ENCODE data around the gene SLAMF7. TPM values are rescaled to one million over a fixed set of nuclear protein-coding genes. Genes with fewer than 3 reads are reported as not detected.

SLAMF7 gene
- total RNA-seq, 1 donor from 2014 or later: 0.56 TPM

- Mint-ChIP-seq H3K4me1 (ENCODE audit: unreplicated experiment) (peaks cover 20% of the 10 kb centered on the region), H3K4me3 (ENCODE audit: unreplicated experiment) (no peak overlapping the region), H3K27ac (ENCODE audit: unreplicated experiment) (no peak overlapping the region), H3K36me3 (ENCODE audit: low read depth, unreplicated experiment) (peaks cover 4% of the 10 kb centered on the region), H3K9me3 (ENCODE audit: unreplicated experiment) (no peaks in the 10 kb centered on the region), H3K27me3 (ENCODE audit: unreplicated experiment) (no peaks in the 10 kb centered on the region)
- no peak for TF ChIP-seq CTCF (IDR thresholded peaks at IDR 0.05; ENCODE audit: unreplicated experiment)
- no peak for DNase-seq (ENCODE audit: low spot score)
Measured at GRCh38 chr1:160740133-160740688, 1.2 kb downstream of the SLAMF7 start.

GRCh38 chr1:160741092-160741501 is 2.0 kb downstream of the SLAMF7 start:
- no peak for TF ChIP-seq CTCF (IDR thresholded peaks at IDR 0.05; ENCODE audit: unreplicated experiment)
- no peaks in the 10 kb centered on the region for H3K9me3 Mint-ChIP-seq (ENCODE audit: unreplicated experiment)
- H3K4me3 Mint-ChIP-seq (ENCODE audit: unreplicated experiment): no peak overlapping the region
- no peak for DNase-seq (ENCODE audit: low spot score)
- H3K27ac Mint-ChIP-seq (ENCODE audit: unreplicated experiment): peak overlapping the region; percentile 2
- H3K4me1 Mint-ChIP-seq (ENCODE audit: unreplicated experiment): peaks cover 20% of the 10 kb centered on the region
- no peaks in the 10 kb centered on the region for H3K27me3 Mint-ChIP-seq (ENCODE audit: unreplicated experiment)
- peaks cover 4% of the 10 kb centered on the region for H3K36me3 Mint-ChIP-seq (ENCODE audit: low read depth, unreplicated experiment)

GRCh38 chr1:160741612-160742348 is 2.7 kb downstream of the SLAMF7 start:
- Mint-ChIP-seq H3K27ac (ENCODE audit: unreplicated experiment) (no peak overlapping the region), H3K4me1 (ENCODE audit: unreplicated experiment) (peaks cover 20% of the 10 kb centered on the region), H3K36me3 (ENCODE audit: low read depth, unreplicated experiment) (peaks cover 3% of the 10 kb centered on the region), H3K4me3 (ENCODE audit: unreplicated experiment) (no peak overlapping the region), H3K9me3 (ENCODE audit: unreplicated experiment) (no peaks in the 10 kb centered on the region), H3K27me3 (ENCODE audit: unreplicated experiment) (no peaks in the 10 kb centered on the region)
- TF ChIP-seq CTCF (IDR thresholded peaks at IDR 0.05; ENCODE audit: unreplicated experiment): no peak
- no peak for DNase-seq (ENCODE audit: low spot score)

- no peak overlapping the region for H3K4me3 Mint-ChIP-seq (ENCODE audit: unreplicated experiment)
- H3K27me3 Mint-ChIP-seq (ENCODE audit: unreplicated experiment): no peaks in the 10 kb centered on the region
- TF ChIP-seq CTCF (IDR thresholded peaks at IDR 0.05; ENCODE audit: unreplicated experiment): no peak
- no peak overlapping the region for H3K27ac Mint-ChIP-seq (ENCODE audit: unreplicated experiment)
- H3K9me3 Mint-ChIP-seq (ENCODE audit: unreplicated experiment): no peaks in the 10 kb centered on the region
- no peak for DNase-seq (ENCODE audit: low spot score)
- no peaks in the 10 kb centered on the region for H3K36me3 Mint-ChIP-seq (ENCODE audit: low read depth, unreplicated experiment)
- peaks cover 20% of the 10 kb centered on the region for H3K4me1 Mint-ChIP-seq (ENCODE audit: unreplicated experiment)
Measured at GRCh38 chr1:160742428-160743127, 3.5 kb downstream of the SLAMF7 start.

- Mint-ChIP-seq H3K27ac (ENCODE audit: unreplicated experiment) (no peak overlapping the region), H3K4me3 (ENCODE audit: unreplicated experiment) (peak overlapping the region; percentile 19), H3K4me1 (ENCODE audit: unreplicated experiment) (peaks cover 20% of the 10 kb centered on the region), H3K36me3 (ENCODE audit: low read depth, unreplicated experiment) (no peaks in the 10 kb centered on the region), H3K9me3 (ENCODE audit: unreplicated experiment) (no peaks in the 10 kb centered on the region), H3K27me3 (ENCODE audit: unreplicated experiment) (no peaks in the 10 kb centered on the region)
- DNase-seq (ENCODE audit: low spot score): no peak
- no peak for TF ChIP-seq CTCF (IDR thresholded peaks at IDR 0.05; ENCODE audit: unreplicated experiment)
Measured at GRCh38 chr1:160743266-160743665, 4.2 kb downstream of the SLAMF7 start.

All from endothelial cell (in vitro differentiated cells).